GDM1 (cell line): ENCODE measurements around the gene KCNJ18.
"Not testable (repeated sequence)": the region's sequence is repeated elsewhere in the genome, so short reads cannot be mapped to it uniquely, and the experiment has no call there.

Source experiments
- DNase-seq: peaks from one replicate; lab custom pipeline; 2025; lab: John Stamatoyannopoulos, UW

The KCNJ18 gene

GRCh38 chr17:21703891-21704872 is 11.9 kb downstream of the KCNJ18 start:
- DNase-seq, result not testable (repeated sequence)

DNA sequence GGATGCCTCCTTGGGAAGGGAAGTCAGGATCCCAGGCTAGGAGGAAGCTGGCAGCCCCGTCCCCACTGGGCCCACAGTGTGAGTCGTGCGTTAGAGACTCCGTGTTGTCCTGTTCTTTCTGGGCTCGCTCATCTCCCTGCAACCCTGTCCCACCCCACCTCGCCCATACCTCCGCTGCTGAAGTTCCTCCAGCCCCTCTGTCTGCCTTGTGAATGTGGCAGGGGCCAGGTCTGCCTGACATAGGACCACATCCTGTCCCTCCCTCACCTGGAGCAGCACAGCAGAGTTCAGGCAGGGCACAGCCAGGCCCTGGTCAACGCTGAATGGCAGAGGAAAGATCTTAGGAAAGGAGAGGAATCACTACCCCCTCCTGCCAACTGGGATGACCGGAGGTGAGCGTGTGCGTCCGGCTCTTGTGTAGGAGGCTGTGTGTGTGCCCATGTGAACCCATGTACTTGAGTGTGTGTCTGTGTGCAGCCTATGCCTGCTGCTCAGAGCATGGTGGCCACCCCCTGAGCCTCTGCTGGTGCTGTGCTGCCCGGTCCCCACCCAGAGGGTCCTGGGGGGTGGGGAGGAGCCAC is 12.8 kb downstream of the KCNJ18 start:
- no peak for DNase-seq

- not testable (repeated sequence) for DNase-seq
Observed at GRCh38 chr17:21705746-21706145, 13.4 kb downstream of the KCNJ18 start.

DNA sequence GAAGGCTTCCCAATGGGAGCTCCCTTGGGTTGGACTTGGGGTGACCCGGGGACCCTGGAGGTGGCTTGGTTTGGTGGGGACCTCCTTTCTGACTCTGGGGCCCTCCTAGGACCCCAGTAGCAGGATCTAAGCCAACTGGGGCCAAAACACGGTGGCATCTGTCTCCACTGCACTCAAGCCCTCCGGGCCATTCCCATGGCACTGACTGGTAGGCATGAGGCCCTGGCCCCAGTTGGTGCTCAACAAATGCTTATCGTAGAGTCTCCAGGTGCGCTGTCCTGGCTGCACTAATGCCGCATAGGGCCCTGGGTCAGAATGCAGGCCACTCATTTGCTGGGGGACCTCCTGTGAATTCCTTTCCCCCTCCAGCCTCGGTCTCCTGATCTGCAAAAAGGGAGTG is 14.2 kb downstream of the KCNJ18 start:
- DNase-seq, result not testable (repeated sequence)

DNA sequence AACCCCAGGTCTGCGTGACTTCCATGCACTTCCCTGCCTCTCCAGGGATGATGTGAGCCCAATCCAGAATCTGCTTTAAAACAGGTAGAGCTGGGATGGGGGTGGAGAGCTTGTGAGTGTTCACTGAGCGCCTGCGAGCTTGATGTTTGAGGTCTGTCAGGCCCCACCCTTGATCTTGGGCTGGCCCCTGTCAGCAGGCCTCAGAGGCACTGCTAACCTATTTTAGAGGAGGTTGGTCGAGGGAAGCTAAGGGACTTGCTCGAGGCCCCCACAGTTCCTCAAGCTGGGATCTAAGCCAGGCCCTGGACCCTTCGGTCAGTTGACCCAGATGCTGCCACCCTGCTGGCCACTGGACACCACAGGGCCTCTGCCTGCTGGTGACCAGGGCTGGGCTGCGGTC is 14.8 kb downstream of the KCNJ18 start:
- not testable (repeated sequence) for DNase-seq

DNA sequence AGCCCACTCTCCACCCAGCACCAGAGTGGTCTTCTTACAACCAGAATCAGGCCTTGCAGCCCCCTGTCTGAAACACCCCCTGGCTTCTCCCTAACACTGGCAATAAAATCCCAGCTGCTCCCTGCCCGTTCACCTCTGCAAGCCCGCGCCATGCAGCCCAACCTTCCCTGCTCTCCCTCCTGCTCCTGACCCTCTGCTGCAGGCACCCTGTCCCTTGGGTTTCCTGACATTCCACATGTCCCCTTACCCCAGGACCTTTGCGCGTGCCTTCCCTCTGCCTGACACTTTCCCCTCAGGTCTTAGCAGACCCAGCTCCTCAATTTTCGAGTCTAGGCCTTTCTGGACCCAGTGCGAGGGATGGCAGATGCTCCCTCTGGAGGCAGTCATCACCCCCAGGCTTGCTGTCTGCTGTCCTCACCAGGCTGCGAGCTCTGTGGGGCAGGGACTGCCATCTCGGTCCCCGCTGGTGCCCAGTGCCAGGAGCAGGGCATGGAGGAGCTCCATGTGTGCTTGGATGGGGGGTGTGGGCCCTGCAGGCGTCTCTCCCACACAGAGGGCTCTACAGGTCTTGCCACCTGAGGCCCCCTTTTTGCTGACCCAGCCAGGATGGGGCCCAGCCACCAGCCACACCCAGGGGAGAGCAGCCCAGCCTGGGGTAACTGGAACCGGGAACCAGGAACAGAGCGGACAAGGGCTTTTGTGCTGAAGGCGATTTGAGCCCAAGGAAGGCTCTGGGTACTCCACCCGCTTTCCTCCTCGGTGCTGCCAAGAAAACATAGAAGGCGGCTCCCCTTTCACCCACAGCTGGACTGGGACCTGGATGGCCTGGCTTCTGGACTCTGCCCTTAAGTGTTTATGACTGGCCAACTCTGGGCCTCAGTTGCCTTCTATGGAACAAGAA is 15.6 kb downstream of the KCNJ18 start:
- not testable (repeated sequence) for DNase-seq

DNA sequence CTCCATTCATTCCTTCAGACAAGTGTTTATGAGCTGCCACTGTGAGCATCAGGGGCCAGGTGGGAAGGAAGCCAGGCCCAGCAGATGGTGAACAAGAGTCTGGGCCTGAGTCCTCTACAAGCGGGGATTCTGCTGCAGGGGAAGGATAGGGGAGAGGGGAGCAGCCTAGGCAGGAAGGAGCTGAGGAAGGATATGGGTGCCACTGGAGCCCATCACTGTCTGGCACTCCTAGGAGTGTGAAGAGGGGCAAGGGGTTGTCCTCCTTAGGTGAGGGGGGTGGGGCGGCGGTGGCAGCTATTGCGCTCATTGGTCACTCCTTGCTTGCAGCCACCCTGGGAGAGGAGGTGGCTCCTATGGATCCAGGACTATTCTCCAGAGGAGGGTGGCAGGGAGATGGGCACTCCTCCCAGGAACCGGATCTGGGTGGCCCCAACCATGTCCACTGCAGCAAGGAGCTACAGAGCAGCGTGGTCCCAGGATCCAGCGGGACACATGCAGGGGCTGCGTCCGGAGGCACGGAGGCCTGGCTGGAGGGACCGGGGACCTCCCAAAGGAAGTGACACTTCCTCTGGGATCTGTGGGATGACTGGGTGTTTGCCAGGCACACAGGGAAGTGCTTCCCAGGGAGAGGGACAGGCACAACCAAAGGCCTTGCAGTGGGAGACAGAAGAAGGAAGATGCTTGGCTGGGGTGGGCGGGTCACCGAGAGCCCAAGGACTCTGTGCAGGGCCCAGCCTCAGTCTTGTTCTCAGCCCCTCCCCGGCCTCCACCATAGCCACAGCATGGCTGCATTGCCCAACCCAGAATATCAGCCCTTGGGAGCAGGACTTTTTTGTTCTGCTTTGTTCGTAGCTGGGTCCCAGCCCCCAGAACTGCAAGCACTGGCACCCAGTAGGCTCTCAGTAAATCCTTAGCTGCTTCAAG is 16.6 kb downstream of the KCNJ18 start:
- not testable (repeated sequence) for DNase-seq

- DNase-seq, result not testable (repeated sequence)
Observed at GRCh38 chr17:21709994-21710393, 17.7 kb downstream of the KCNJ18 start.

DNA sequence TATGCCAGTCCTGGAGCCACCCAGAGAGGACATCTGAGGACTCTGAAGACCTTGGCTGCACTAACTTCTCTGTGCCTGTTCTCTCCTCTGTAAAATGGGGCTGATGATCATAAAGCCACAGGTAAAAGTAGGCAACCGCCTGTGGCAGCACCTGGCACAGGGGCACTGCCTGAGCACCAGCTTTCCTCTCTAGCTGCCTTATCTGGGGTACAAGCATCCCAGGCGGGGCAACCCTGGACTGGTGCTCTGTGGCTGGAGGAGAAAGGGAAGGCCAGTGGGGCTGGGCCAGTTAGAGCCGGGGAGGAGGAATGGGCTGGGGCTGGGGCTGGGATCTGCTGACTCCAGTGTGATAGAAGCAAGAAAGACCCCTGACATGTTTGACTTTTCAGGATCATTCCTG is 18.2 kb downstream of the KCNJ18 start:
- DNase-seq, result not testable (repeated sequence)

DNA sequence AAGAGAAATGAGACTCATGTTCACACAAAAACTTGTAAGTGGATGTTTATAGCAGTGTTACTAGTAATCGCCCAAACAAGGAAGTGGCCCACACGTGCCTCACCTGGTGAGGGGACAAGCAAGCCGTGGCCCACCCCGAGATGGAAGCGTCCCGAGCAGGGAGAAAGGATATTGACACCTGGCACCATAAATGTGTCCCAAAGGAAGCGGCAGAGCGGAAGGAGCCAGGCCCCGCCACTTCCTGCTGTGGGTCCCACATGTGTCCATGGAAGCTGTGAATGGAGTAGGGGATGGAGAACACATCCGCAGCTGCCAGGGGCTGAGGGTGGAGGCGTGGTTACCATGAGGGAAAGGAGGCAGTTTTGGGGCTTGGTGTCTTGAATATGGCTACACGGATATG is 18.9 kb downstream of the KCNJ18 start:
- no peak for DNase-seq

- not testable (repeated sequence) for DNase-seq
Observed at GRCh38 chr17:21713020-21713419, 20.7 kb downstream of the KCNJ18 start.

DNA sequence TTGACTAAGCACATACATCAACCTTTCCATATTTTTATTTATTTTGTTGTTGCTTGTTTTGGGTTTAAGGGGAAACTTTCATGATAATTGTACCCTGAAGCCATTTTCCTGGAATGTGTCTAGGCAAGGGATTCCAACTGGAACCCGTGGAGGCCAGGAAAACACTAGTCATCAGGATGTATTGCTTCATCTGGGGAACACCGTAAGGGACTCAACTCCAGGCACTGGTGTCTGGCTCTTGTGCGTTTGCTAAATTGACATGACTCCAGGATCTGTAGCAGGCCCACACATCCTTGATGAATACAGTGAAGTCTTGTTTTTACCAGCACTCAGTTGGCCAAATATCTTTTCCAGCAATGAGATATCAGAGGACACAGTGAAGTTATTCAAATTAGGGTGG is 21.3 kb downstream of the KCNJ18 start:
- DNase-seq, result not testable (repeated sequence)

DNA sequence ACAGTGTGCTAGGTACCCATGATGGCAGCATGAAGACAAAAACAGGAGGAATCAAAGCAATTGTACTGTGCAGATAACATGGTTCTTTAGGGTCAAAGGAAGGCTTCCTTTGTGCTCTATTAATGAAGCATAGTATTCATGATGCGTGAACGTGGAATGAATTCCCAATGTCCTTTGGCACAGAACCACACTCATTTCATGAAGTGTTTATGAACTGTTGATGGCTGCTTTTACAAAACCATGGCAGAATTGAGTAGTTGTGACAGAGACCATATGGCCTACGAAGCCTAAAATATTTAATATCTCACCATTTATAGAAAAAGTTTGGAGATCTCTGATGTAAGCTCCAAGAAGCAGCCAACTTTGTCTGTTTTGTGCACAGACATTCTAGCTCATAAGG is 22.4 kb downstream of the KCNJ18 start:
- not testable (repeated sequence) for DNase-seq

DNA sequence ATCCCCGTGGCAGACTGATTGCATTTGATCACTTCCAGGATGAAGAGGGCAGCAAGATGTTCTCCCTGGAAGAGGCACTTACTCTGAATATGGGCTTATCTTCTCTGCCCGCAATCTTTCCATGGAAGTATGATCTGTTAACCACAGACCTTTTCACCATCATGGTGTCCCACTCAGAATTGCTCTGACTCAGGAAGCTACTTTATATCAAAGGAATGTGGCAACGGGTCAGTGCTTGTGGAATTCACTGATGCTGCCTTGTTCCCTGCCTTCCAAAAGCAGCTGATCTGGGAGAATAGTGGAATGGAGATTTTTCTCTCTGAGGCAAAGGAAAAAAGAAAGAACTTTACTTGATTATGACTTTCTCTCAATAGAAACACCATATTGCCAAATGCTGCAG is 23.6 kb downstream of the KCNJ18 start:
- DNase-seq, result not testable (repeated sequence)

GRCh38 chr17:21718971-21719370 is 26.6 kb downstream of the KCNJ18 start:
- not testable (repeated sequence) for DNase-seq

- not testable (repeated sequence) for DNase-seq
Observed at GRCh38 chr17:21719511-21720226, 27.3 kb downstream of the KCNJ18 start.

- not testable (repeated sequence) for DNase-seq
Observed at GRCh38 chr17:21720566-21720965, 28.2 kb downstream of the KCNJ18 start.

- not testable (repeated sequence) for DNase-seq
Observed at GRCh38 chr17:21722268-21722667, 29.9 kb downstream of the KCNJ18 start.

DNA sequence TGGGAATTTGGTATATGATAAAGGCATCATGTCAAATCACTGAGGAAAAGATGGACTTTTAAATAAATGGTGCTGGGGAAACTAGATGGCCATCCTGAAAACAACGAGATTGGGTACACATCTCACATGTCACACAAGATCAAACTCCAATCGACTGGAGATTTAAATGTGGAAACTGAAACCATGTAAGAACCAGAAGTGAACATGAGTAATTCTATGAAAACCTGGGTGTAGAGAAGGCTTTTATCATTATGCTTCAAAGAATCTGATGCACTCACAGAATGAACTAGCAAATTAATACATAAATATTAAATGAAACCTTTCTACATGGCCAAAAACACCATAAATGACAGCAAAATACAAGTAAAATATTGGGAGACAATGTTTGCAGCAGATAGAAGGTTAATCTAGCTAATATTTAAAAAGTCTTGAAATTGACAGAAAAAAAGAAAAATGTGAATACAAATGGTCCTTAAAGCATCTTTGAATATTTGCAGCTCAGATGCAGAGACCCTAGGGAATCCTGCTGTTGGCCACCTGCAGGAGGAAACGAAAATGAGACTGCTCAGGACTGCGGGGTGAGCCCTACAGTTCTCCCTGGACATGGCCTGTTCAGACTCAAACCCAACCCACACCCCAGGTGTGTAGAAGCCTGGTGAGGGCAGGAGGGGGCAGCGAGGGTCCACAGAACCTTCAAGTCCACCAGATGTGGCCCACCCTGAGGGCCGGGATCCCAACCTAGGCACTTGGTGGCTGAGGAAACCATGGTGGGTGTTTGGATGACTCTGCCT is 32.1 kb downstream of the KCNJ18 start:
- not testable (repeated sequence) for DNase-seq
